ENCODE measurements around the gene DGKH.
A peak's percentile ranks its signal among the peaks of the same experiment; 100 is the strongest.
"Not testable (repeated sequence)": the region's sequence is repeated elsewhere in the genome, so short reads cannot be mapped to it uniquely, and the experiment has no call there.

Gene DGKH

DNA sequence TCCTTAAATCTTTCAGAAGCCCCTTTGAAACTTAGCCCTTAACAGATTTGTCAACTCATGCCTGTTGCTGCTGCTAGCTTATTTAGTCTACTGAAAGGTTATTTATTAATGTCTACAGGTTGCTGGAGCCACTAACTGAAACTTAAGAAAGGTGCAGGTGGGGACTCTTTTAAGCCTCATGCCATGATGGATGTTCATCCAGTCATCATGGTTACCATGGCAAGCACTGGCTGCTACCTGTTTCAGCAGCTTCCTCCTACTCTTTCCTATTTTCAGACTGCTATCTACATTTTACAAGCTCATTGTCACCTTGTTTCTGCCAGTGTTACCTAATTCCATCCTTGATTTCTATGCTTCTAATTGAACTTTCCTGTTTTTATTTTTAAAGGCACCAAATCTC lies 27.1 kb downstream of the DGKH start:
- DNase-seq: no peak

GRCh38 chr13:42076309-42076713 lies 27.9 kb downstream of the DGKH start:
- peak; percentile 70 for DNase-seq

- DNase-seq: peak; percentile 80
Measured at GRCh38 chr13:42078128-42078808, 29.8 kb downstream of the DGKH start.

GRCh38 chr13:42083138-42083770 lies 34.8 kb downstream of the DGKH start:
- no peak for DNase-seq

DNA sequence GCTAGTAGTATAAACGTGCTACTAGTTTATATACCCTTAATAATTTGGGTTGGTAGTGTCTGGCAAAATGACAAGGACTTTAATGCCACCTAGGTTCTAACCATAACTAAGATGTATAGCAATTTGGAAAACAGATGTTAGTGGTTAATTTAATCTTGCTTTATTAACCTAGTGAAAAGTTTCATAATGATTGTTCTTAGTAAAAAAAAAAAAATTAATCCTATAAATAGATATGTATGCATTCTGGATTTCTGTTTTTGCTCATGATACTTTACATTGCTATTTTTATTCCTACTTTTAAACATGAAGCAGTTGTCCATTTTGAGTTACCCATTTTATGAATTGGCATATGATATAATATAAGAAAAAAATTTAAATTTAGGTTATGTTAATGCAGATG lies 36.3 kb downstream of the DGKH start:
- no peak for DNase-seq

- no peak for DNase-seq
Measured at GRCh38 chr13:42086582-42086981, 38.1 kb downstream of the DGKH start.

DNA sequence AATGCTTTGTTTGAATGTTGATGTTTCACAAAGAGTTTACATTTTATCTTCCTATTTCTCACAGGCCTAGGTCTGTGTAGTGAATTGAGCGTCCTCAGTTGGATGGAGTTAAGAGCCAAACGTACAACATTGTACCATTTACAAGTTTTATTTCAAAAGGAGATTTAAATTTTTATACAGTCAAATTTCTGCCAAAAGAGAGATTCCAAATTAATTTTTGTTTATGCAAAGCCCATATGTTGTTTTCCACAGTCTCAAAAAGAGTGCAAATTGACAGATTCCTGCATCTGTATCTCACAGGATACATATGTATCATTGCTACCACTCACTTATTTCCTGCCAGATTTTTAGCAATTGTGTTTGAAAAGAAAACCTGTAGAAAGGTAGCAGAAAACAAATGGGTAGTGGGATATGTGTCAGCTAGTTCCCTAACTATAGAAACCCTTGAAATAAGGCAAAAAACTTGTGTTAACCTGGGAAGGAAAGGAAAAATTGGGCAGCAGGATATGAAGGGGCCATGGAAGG lies 46.1 kb downstream of the DGKH start:
- no peak for DNase-seq

- DNase-seq: not testable (repeated sequence)
Measured at GRCh38 chr13:42096222-42096621, 47.8 kb downstream of the DGKH start.

DNA sequence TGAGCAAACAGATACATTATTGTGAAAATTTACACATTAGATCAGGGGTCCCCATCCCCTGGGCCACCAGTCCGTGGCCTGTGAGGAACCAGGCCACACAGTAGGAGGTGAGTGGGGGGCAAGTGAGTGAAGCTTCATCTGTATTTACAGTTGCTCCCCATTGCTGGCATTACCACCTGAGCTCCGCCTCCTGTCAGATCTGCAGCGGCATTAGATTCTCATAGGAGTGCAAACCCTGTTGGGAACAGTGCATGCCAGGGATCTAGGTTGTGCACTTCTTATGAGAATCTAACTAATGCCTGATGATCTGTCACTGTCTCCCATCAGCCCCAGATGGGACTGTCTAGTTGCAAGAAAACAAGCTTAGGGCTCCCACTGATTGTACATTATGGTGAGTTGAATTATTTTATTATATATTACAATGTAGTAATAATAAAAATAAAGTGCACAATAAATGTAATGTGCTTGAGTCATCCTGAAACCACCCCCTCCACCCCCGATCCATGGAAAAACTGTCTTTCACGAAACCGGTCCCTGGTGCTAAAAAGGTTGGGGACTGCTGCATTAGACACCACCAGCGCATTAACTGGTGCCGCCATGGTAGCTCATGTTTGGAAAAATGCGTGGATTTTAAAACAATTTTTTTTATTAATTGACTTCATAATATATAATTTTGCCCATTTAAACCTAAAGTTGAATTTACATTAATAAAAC lies 51.7 kb downstream of the DGKH start:
- DNase-seq: no peak

- no peak for DNase-seq
Measured at GRCh38 chr13:42100960-42101359, 52.5 kb downstream of the DGKH start.

DNA sequence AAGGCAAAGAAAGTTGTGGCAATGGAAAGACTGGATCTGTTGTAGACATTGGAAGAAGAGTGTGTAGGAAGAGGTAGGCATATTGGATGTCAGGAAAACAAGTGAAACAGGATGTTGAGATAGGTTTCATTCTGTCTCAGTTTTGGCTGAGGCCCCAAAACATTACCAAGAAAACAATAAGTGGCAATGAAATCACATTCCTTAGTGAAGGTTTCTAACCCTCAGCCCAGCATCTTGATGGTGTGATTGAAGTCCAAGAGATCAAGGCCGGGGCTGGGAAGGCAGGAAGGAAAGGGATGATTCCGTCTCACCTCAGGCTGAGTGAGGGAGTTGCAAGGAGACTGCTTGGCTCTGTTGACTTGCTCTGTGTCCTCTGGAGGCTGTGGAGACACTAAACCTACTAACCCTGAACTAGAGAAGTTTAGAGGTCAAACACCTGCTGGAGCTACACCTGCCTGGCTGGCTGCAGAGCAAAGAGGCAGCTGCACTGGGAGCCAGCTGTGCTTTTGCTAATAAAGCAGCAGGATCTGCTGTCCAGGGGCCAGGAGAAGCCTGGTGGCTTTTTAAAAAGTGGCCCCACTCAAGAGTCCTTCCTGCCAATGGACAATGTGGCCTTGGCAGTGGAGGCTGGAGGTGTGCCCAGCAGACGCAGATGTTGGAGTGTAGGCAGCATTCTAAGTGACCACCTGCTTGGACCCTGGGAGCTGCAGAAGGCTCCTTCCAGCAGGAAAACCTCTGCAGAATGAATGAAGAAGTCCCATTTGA lies 53.6 kb downstream of the DGKH start:
- no peak for DNase-seq

GRCh38 chr13:42102961-42103865 lies 54.8 kb downstream of the DGKH start:
- peak; percentile 57 for DNase-seq

- no peak for DNase-seq
Measured at GRCh38 chr13:42106998-42107397, 58.5 kb downstream of the DGKH start.

GRCh38 chr13:42107421-42107820 lies 59.0 kb downstream of the DGKH start:
- no peak for DNase-seq

GRCh38 chr13:42108217-42108616 lies 59.8 kb downstream of the DGKH start:
- DNase-seq: no peak

DNA sequence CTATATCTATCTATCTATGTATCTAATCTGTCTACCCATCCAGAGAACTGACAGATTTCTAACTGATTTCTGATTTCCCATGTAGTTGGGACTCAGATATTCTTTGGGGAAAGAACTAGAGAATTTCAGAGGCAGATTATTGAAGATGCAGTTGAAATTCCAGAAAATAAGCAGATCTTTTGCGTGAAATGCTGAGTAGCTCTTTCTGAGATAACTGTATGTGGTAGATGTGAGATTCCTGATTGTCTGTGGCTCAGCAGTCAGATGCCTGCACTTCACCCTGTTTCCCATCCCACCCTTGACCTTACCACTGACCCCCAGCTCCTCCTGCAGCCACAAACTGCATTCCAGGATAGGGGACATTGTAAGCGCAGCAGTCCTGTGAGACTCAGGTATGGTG lies 61.5 kb downstream of the DGKH start:
- DNase-seq: no peak

DNA sequence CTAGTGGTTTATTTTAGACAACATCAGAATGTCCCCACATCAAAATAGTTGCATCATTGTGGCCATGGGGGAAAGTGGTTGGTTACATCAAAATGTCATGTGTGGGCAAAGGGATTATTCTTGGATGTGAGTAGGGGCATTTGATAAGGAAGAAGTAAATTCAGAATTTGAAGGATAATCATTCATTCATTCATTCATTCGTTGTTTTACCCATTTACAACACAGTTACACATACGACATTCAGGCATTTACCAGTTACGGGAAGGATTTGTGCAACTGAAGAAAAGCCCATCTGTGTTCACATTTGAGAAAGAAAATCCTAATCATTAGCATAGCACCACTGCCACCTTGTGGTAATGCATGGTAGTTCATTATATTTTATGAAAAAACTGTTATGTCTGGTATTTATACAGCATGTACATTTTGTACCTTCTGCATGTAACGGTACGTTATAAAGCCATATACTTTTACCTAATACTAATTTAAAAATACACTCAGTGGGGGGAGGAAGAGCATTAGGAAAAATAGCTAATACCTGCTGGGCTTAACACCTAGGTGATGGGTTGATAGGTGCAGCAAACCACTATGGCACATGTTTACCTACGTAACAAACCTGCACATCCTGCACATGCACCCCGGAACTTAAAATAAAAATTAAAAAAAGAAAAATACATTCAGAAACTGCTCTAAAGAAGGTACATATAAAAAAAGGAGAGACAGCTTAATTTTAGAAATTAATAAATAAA lies 62.1 kb downstream of the DGKH start:
- peak; percentile 80 for DNase-seq

DNA sequence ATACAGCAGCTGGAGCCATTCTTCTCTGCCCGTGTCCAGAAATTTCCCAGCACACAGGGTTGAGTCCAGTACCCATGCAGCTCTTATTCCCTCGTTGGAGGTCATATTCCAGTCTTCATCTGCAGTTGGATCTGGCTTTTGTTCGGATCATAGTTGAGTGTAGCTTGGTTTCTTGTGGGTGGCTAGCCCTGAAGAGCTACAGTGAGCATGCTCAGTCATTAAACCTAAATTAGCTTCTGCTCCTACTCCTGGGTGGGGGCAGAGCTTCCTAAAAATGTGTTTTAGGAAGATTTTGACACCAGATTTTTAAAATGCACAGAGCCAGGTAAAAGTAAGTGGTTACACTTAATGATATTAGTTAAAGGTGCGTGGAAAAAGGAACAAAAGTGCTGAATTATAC lies 64.4 kb downstream of the DGKH start:
- DNase-seq: no peak

DNA sequence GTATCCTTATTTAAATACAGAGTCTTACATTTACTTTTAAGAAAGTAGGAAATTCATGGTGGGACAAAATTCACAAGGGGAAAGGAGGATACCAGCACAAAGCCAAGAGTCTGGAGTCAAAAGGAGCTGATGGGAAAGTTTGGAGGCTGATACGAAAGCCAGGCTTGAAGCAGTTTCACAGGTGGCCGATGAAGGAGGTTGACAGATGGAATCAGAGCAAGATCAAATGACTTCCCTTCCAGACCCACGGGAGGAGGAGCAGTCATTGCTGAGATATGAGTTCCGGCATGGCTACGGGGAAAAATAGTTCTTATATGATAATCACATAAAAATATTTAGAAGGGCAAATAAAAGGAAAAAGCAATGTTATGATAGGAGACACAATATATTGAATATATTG lies 65.0 kb downstream of the DGKH start:
- no peak for DNase-seq

- DNase-seq: no peak
Measured at GRCh38 chr13:42114278-42114677, 65.8 kb downstream of the DGKH start.

DNA sequence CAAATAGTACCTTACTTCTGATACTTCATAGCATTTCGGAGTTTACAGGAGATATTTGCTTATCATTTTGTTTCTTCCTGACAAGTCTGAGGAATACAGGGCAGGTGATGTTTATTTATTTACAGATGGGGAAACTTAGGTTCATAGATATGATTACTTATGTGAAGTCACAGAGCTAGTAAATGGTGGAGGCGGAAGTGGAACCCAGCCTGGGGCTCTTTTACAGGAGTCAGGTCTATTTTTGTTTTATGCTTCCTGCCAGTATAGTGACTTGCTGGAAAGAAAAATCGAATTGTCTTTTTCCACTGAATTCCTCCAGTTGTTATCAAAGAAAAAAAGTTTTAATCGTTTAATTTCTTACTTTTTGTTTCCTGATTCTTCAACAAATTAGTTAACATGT lies 66.5 kb downstream of the DGKH start:
- DNase-seq: no peak

Measured in fibroblast of skin of abdomen (primary cell).